ENCODE measurements around the gene PIK3CG.
"Not testable (repeated sequence)": the region's sequence is repeated elsewhere in the genome, so short reads cannot be mapped to it uniquely, and the experiment has no call there.

PIK3CG gene

DNA sequence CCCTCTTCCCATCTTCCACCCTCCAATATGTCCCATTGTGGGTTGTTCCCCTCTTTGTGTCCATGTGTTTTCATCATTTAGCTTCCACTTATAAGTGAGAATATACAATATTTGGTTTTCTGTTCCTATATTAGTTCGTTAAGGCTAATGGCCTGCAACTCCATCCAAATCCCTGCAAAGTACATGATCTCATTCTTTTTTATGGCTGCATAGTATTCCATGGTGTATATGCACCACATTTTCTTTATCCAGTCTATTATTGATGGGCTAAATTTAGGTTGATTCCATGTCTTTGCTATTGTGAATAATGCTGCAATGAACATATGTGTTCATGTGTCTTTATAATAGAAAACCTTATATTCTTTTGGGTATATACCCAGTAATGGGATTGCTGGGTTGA, 90.8 kb downstream of the PIK3CG start:
- H3K4me3 ChIP-seq (ENCODE audit: low read depth in 1 of 5, low read length in 5 of 5); H3K9ac ChIP-seq (ENCODE audit: low read length in 5 of 5); H3K27ac ChIP-seq (ENCODE audit: low read depth, low read length); H3K4me1 ChIP-seq (ENCODE audit: control insufficient read depth in 5 of 5, insufficient read depth in 5 of 5, low read length in 5 of 5); H3K9me3 ChIP-seq (ENCODE audit: control insufficient read depth in 5 of 5, low read length in 5 of 5); H3K27me3 ChIP-seq (ENCODE audit: control insufficient read depth in 5 of 5, insufficient read depth in 4 of 5, low read length in 5 of 5); H3K36me3 ChIP-seq (ENCODE audit: control insufficient read depth in 5 of 5, insufficient read depth in 5 of 5, low read length in 5 of 5): not testable (repeated sequence)
